NCI-H1048 (cell line): ENCODE measurements around the gene EFCAB14.
"Not testable (repeated sequence)": the region's sequence is repeated elsewhere in the genome, so short reads cannot be mapped to it uniquely, and the experiment has no call there.

Experiments
- DNase-seq: peaks from one replicate; lab custom pipeline; 2025; lab: John Stamatoyannopoulos, UW

Gene EFCAB14

DNA sequence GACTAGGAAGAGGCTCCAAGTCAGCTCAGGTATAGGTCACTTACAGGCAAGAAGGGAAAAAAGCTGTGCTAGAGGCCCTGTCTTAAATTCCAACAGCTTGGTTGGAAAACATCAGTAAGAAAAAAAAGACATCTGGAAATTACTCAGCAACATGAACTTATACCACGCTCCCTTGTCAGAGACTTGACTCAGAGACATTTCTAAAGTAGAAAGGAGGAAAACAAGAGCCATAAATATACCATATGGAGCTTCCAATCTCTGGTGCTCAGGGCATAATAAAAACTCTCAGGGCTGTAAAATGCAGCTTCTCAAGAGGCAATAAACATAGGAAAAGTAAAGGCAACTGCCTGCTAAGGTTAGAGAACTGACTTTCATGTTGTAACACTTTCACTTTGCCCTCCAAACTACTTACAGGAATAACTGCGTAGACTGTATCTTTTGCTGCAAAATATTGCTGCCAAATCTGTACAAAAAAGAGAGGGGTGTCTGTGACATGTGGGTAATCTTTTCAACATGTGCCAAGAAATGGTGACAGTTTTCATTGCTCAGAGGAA lies 65.4 kb downstream of the EFCAB14 start:
- DNase-seq = no peak

DNA sequence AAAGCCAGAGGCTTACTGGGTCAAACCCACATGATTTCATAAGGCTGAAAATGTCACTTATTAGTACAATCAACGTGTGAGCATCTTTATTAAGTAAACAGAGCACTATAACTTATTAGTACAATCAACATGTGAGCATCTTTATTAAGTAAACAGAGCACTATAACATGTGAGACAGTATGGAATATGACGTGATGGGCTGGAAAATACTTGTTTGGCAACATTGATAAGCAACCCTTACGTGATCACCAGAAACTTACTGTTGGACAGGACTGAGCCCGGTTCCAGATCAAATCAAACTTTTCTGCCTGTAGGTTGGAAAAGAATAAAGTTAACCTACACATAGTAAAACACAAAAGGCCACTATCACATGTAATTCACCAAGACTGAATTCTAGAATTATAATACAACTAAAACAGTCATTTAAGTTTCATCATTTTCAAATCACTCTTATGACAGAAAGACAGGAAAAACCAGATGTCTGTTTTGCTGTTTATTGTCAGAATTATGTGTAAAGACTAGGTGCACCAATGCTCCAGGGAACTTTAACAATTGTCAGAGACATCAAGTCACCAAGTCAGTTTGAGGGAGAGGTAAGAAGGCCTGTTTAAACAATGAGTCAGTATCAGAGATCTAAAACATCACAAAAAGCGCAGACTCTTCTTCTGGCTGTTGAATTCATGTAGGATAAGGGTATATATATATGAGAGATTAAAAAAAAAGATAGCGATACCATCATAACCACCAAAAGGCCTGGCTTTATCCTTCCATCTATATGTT lies 66.4 kb downstream of the EFCAB14 start:
- DNase-seq = no peak

DNA sequence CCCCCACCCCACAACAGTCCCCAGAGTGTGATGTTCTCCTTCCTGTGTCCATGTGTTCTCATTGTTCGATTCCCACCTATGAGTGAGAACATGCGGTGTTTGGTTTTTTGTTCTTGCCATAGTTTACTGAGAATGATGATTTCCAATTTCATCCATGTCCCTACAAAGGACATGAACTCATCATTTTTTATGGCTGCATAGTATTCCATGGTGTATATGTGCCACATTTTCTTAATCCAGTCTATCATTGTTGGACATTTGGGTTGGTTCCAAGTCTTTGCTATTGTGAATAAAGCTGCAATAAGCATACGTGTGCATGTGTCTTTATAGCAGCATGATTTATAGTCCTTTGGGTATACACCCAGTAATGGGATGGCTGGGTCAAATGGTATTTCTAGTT lies 67.8 kb downstream of the EFCAB14 start:
- DNase-seq = not testable (repeated sequence)

DNA sequence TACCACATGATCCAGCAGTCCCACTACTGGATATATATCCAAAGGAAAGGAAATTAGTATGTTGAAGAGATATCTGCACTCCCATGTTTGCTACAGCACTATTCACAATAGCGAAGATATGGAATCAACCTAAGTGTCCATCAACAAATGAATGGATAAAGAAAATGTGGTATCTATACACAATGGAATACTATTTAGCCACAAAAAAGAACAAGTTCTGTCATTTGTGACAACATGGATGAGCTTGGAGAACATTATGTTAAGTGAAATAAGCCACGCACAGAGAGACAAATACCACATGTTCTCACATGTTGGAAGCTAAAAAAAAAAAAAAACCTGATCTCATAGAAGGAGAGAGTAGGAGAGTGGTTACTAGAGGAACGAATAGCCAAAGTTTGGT lies 68.4 kb downstream of the EFCAB14 start:
- no peak for DNase-seq

DNA sequence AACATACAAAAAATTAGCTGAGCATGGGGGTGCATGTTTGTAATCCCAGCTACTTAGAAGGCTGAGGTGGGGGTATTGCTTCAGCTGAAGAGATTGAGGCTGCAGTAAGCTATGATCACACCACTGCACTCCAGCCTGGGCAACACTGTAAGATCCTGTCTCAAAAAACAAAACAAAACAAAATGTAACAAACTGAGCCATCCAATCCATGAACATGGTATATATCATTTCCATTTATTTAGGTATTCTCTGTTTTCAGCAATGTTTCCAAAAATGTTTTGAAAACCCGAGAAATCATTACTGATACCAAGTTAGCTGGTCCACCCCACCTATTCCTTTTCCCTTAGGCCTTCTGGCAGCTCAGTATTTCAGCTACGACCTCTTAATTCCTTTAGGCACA lies 69.2 kb downstream of the EFCAB14 start:
- no peak for DNase-seq

DNA sequence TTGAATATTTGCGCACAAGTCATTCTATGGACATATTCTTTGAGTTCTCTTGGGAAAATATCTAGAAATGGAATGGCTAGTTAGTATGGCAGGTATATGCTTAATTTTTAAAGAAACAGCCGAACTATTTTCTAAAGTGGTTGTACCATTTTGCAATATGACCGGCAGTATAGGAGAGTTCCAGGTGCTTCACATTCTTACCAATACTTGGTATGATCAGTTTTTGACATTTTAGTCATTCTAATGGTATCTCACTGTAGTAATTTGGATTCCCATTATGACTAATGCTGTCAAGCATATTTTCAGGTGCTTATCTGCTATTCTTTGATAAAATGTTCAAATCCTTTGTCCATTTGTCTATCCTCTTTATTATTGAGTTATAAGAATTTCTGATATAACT lies 71.3 kb downstream of the EFCAB14 start:
- no peak for DNase-seq

DNA sequence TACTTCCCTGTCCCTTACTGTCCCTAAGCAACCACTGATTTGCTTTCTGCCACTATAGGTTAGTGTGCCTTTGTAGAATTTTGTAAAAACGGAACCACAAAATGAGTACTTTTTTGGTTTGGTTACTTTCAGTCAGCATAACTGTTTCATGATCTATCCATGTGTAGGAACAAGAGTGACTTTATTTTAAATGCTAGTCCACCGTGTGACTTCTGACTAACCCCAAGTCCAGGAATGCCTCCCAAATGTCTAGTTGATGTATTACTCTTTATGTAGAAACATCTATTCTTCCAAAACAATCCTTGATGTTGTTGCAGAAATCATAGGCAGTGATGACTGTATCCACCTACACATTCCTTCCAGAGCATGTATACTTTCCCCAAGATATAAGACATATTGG lies 72.1 kb downstream of the EFCAB14 start:
- no peak for DNase-seq

DNA sequence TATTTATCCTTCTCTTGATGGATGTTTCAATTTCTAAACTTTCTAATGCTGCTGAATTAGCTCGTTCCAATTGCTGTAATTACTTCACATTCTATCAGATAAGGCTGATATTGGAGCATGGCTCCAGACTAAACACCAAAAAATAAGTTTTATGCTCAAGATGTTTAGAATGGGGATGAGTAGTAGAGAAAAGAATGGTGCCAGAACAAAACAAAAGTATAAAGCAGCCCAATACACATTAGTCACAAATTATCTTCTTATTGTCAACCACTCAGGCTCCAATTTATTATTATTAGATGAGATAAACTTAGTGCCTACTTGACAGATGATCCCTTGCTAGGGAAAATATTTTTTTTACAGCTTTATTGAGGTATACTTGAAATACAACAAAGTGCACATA lies 72.6 kb downstream of the EFCAB14 start:
- no peak for DNase-seq

DNA sequence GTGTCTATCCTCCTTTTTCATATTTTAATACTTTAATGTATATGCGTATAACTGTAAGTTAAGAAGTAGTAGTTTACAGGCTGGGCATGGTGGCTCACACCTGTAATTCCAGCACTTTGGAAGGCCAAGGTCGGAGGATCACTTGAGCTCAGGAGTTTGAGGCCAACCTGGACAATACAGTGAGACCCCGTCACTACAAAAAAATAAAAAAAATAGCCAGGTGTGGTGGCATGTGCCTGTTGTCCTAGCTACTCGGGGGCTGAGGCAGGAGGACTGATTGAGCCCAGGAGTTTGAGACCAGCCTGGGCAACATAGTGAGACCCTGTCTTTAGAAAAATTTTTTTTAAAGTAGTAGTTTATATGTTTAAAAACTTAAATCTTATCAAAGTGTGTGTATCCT lies 73.1 kb downstream of the EFCAB14 start:
- no peak for DNase-seq

DNA sequence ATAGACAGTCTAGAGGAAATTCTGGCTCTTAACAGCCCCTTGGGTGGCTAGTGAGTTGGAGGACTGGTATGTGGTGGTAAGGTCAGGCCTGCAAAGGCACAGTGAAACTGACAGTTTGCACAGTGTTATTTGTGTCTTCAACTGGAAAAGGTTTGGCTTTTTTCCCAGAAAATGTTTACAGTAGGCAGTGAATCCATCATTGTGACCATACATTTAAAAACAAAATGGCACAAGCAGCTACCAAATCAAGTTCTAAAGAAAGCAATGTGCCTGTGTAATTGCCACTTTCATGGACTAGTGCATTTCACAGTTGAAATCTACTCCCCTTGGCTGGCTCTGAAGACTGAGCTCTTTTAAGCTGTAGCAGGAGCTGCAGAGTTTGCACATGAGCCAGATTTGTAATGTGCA lies 75.5 kb downstream of the EFCAB14 start:
- no peak for DNase-seq

DNA sequence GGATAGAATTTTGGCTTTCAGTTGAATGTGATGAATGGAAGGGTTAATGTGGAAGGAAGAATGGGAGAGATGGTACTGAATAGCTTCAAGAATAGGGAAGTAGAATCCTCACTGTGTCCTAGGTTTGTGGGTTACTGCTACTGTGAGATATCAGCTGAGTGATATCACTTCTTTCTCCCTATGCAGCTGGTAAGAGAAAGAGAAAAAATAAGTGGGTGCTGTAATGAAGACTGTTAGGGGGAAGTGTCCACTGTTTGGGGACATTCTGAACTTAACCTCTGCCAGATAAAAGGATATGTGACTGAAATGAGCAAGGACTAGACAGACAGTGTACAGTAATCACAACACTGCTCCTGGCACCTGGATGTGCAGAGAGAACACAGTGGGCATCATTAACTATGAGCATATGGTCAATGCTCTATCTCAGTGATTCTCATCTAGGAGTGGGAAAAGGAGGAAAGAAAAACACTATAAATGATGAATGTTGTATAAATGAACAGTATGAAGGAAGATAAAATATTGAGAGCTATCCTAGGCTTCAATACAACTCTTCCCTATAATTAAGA lies 76.7 kb downstream of the EFCAB14 start:
- DNase-seq = no peak

DNA sequence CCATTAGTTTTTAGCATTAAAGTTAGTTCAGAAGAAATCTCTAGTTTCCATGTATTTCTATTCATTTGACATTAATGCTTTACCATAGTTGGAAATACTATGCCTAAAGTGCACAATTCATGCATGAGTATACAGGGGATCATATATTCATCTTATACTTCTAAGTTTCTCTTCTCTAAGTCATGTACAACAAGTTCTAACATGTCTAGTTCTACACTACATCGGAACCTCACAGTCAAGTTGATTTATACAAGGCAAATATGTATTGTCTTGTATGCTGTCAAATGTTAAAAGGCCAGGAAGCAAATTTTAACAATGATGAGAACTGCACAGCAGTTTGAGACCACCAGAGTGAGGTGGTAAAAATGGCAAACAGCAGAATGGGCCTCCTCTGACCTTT lies 79.4 kb downstream of the EFCAB14 start:
- no peak for DNase-seq

DNA sequence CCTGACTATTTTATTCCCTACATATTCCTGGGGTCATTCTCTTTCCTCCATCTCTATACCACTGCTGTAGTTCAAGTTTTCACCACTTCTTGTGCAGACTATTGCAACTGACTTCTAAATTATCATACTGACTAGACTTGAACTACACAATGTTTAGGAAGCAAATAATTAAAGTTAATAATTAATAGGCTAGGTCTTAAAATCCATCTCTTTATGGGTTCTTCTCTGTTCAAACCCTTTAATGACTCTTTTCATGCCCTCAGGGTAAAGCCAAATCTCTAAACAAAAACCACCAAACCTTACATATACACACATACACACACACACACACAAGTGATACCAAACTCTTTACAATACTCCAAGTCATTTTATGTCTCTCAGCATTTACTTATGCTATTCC lies 80.0 kb downstream of the EFCAB14 start:
- DNase-seq = no peak

DNA sequence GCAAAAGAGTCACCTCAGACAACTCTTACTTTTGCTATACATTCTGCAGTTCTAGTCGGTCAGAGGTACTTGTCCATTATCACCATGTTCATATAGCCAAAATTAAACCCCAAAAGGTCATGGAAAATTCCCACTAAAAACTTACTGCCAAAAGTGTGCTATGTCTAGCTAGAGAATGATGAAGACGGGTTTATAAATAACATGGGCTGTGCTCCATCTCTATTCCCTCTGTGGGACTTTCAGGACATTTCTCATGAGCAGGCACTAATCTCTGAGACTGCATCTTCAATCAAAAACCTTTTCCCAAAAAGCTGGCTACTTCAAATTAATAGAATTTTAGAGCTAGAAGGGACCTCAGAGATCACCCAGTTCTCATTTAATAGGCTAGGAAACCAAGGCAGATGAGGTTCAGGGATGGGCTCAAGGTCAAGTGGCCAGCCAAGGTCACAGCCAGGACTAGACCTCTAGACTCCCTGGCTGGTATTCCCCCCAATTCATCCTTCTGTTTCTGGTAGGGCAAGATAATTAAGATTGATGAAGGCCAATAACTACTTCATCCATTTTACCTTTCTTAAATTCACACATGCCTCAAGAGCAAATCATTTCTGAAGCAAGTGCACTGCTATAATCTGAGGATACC lies 81.3 kb downstream of the EFCAB14 start:
- DNase-seq = no peak

DNA sequence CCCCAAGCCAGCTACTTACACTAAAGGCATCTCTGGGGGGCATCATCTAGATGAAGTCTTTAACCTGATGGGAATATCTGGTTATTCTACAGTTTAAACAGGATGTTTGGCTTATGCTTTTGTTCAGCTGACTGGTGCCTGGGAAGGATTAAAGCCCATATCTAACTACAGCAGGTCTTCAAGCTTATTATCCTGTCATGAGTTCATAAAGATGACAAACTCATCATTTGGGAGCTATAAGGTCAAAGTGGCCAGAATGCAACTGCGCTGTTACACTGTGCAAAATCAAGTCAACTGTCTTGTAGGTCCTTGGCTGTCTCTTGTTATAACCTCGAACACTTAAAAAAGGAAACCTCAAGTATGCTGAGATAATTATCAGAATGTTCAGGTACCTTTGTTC lies 83.7 kb downstream of the EFCAB14 start:
- DNase-seq = no peak

DNA sequence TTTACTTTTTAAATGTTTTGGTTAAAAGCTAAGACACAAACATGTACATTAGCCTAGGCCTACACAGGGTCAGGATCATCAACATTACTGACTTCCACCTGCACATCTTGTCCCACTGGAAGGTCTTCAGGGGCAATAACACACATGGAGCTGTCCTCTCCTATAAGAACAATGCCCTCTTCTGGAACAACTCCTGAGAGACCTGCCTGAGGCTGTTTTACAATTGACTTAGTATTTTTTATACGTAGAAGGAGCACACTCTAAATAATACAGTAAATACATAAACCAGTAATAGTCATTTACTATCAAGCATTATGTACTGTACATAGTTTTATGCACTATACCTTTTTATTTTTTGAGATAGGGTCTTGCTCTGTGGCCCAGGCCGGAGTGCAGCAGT lies 88.2 kb downstream of the EFCAB14 start:
- DNase-seq = no peak
